ENCODE data around the gene CFAP46. TPM values are rescaled to one million over a fixed set of nuclear protein-coding genes. Genes with fewer than 3 reads are reported as not detected.

CFAP46 gene
- total and polyA plus RNA-seq, 10 of the 15 experiments (the other 5 are each of a cell fraction or from before 2014, with no cell fraction given): 0.01 to 0.18 (median 0.03) TPM; not detected in 7

DNA sequence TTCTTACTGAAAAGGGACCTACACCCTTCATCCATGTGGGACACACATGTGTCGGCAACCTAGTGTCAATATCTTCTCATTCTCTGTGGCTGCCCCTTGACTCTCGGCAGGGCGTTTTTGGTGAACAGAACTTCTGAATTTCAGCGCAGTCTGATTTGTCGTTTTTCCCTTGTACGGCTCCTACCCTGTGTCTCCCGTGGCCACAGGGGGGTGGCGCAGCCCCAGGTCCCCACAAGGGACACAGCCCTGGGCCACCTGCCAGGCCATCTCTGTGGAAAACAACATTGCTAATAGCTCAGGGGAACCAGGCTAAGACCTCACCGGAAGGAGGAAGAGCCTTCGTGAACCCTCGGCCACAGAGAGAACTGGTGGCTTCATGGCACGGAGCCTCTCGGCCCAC is 103.3 kb downstream of the CFAP46 start:
- 65% methylated on average over 13 of the region's 13 CpGs for WGBS (ENCODE audit: insufficient coverage, insufficient replicate concordance, low lambda C conversion rate, missing lambda C conversion rate)
- SMC1A ChIA-PET (ENCODE audit: uncharacterized antibody, unreplicated experiment): no interaction called here
- Histone ChIP-seq H3K9me3 (replicated peaks; ENCODE audit: control insufficient read depth, insufficient read depth, low read length) (no peaks in the 10 kb centered on the region; the same call in 2 of the 3 replicates), H3K27me3 (replicated peaks in 1 of 2; ENCODE audit: control insufficient read depth in 2 of 2, insufficient read depth in 2 of 2, low read length in 1 of 2) (no peaks in the 10 kb centered on the region), H3K36me3 (ENCODE audit: control insufficient read depth in 2 of 2, insufficient read depth in 2 of 2, low read length in 1 of 2) (no peaks in the 10 kb centered on the region), H3K9ac (ENCODE audit: control insufficient read depth, insufficient read depth, low read length) (no peak overlapping the region), H3K27ac (ENCODE audit: control insufficient read depth, insufficient read depth) (no peak overlapping the region), H4K20me1 (ENCODE audit: control insufficient read depth, insufficient read depth) (no peaks in the 10 kb centered on the region), H3K4me2 (ENCODE audit: control insufficient read depth, insufficient read depth) (no peak overlapping the region), H3K4me1 (ENCODE audit: control insufficient read depth, insufficient read depth, low read length) (no peaks in the 10 kb centered on the region), H3K4me3 (no peak overlapping the region), H2AFZ (ENCODE audit: control insufficient read depth, low read depth, low read length) (no peak overlapping the region), H3K79me2 (ENCODE audit: control insufficient read depth, insufficient read depth, low read length) (no peaks in the 10 kb centered on the region)
- RAD21 ChIA-PET (ENCODE audit: unreplicated experiment): no interaction called here
- FAIRE-seq (no peak), ATAC-seq (no peak), DNase-seq (ENCODE audit: low read depth, low spot score) (no peak)
- no peak for TF ChIP-seq BRCA1 (IDR thresholded peaks at IDR 0.05; ENCODE audit: low read depth, low read length)
- no peak for TF ChIP-seq IKZF2 (IDR thresholded peaks at IDR 0.05)
- TF ChIP-seq, protein P1, sequence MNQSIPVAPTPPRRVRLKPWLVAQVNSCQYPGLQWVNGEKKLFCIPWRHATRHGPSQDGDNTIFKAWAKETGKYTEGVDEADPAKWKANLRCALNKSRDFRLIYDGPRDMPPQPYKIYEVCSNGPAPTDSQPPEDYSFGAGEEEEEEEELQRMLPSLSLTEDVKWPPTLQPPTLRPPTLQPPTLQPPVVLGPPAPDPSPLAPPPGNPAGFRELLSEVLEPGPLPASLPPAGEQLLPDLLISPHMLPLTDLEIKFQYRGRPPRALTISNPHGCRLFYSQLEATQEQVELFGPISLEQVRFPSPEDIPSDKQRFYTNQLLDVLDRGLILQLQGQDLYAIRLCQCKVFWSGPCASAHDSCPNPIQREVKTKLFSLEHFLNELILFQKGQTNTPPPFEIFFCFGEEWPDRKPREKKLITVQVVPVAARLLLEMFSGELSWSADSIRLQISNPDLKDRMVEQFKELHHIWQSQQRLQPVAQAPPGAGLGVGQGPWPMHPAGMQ (IDR thresholded peaks at IDR 0.05; ENCODE audit: borderline replicate concordance): no peak
- TF ChIP-seq STAT1 (conservative IDR thresholded peaks at IDR 0.05): no peak
- TF ChIP-seq SIN3A (IDR thresholded peaks at IDR 0.05; ENCODE audit: low read depth, low read length): no peak
- no peak for TF ChIP-seq RAD51 (IDR thresholded peaks at IDR 0.05)
- TF ChIP-seq RUNX3 (IDR thresholded peaks at IDR 0.05; ENCODE audit: low read length): no peak
- TF ChIP-seq TCF7 (IDR thresholded peaks at IDR 0.05; ENCODE audit: borderline replicate concordance): no peak
- no peak for TF ChIP-seq BACH1 (IDR thresholded peaks at IDR 0.05; ENCODE audit: borderline replicate concordance)
- no peak for TF ChIP-seq CBX5 (IDR thresholded peaks at IDR 0.05; ENCODE audit: low read depth)
- TF ChIP-seq ZNF217 (IDR thresholded peaks at IDR 0.05): no peak
- TF ChIP-seq CREB1 (IDR thresholded peaks at IDR 0.05; ENCODE audit: low read depth): no peak
- no peak for TF ChIP-seq SRF (IDR thresholded peaks at IDR 0.05; ENCODE audit: low read depth in 2 of 2, low read length in 2 of 2)
- no peak for TF ChIP-seq ETV6 (conservative IDR thresholded peaks at IDR 0.05 in 1 of 2, IDR thresholded peaks at IDR 0.05 in 1 of 2; ENCODE audit: borderline replicate concordance in 1 of 2, low read depth in 1 of 2)
- TF ChIP-seq, protein P2, sequence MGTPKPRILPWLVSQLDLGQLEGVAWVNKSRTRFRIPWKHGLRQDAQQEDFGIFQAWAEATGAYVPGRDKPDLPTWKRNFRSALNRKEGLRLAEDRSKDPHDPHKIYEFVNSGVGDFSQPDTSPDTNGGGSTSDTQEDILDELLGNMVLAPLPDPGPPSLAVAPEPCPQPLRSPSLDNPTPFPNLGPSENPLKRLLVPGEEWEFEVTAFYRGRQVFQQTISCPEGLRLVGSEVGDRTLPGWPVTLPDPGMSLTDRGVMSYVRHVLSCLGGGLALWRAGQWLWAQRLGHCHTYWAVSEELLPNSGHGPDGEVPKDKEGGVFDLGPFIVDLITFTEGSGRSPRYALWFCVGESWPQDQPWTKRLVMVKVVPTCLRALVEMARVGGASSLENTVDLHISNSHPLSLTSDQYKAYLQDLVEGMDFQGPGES (IDR thresholded peaks at IDR 0.05): no peak
- TF ChIP-seq EED (IDR thresholded peaks at IDR 0.05; ENCODE audit: low read depth): no peak
- TF ChIP-seq MTA3 (IDR thresholded peaks at IDR 0.05; ENCODE audit: borderline replicate concordance, low read length): no peak
- TF ChIP-seq LARP7 (IDR thresholded peaks at IDR 0.05): no peak
- CTCF ChIA-PET: no interaction called here
- no TSS peak for BruUV-seq (replicated peaks)
- in situ Hi-C loops (cut with MboI): no loop called here
- POLR2A ChIA-PET: no interaction called here
- intact Hi-C loops (cut with micrococcal nuclease; ENCODE audit: unreplicated experiment): no loop called here
